Measurements from ENCODE around the gene ZKSCAN1.
"Not testable (repeated sequence)": the region's sequence is repeated elsewhere in the genome, so short reads cannot be mapped to it uniquely, and the experiment has no call there.

Gene ZKSCAN1

GRCh38 chr7:100003711-100004661 is 11.4 kb upstream of the ZKSCAN1 start:
- peak; percentile 100 for DNase-seq

- peak; percentile 74 for DNase-seq
Measured at GRCh38 chr7:100007887-100008286, 7.5 kb upstream of the ZKSCAN1 start.

- DNase-seq = peak; percentile 91
Measured at GRCh38 chr7:100008525-100008924, 6.9 kb upstream of the ZKSCAN1 start.

- not testable (repeated sequence) for DNase-seq
Measured at GRCh38 chr7:100009952-100010351, 5.4 kb upstream of the ZKSCAN1 start.

GRCh38 chr7:100010901-100011300 is 4.5 kb upstream of the ZKSCAN1 start:
- no peak for DNase-seq

- DNase-seq = no peak
Measured at GRCh38 chr7:100011516-100011915, 3.9 kb upstream of the ZKSCAN1 start.

GRCh38 chr7:100012385-100013327 is 2.7 kb upstream of the ZKSCAN1 start:
- peak; percentile 50 for DNase-seq

GRCh38 chr7:100013328-100013676 is 2.1 kb upstream of the ZKSCAN1 start:
- DNase-seq = peak; percentile 92

GRCh38 chr7:100016215-100016901 is 962 bp downstream of the ZKSCAN1 start:
- no peak for DNase-seq

- no peak for DNase-seq
Measured at GRCh38 chr7:100017300-100017699, 1.9 kb downstream of the ZKSCAN1 start.

- no peak for DNase-seq
Measured at GRCh38 chr7:100017875-100018274, 2.5 kb downstream of the ZKSCAN1 start.

GRCh38 chr7:100019908-100020307 is 4.5 kb downstream of the ZKSCAN1 start:
- DNase-seq = peak; percentile 48

- DNase-seq = no peak
Measured at GRCh38 chr7:100021297-100021696, 5.9 kb downstream of the ZKSCAN1 start.

GRCh38 chr7:100022621-100023020 is 7.2 kb downstream of the ZKSCAN1 start:
- DNase-seq = no peak

- DNase-seq = no peak
Measured at GRCh38 chr7:100023526-100023925, 8.1 kb downstream of the ZKSCAN1 start.

GRCh38 chr7:100024020-100024619 is 8.7 kb downstream of the ZKSCAN1 start:
- DNase-seq = no peak

GRCh38 chr7:100027197-100027596 is 11.8 kb downstream of the ZKSCAN1 start:
- DNase-seq = no peak

- DNase-seq = no peak
Measured at GRCh38 chr7:100029596-100029995, 14.2 kb downstream of the ZKSCAN1 start.

GRCh38 chr7:100033526-100033925 is 18.1 kb downstream of the ZKSCAN1 start:
- DNase-seq = no peak

- no peak for DNase-seq
Measured at GRCh38 chr7:100034871-100035510, 19.6 kb downstream of the ZKSCAN1 start.

- no peak for DNase-seq
Measured at GRCh38 chr7:100035876-100036275, 20.5 kb downstream of the ZKSCAN1 start.

- DNase-seq = no peak
Measured at GRCh38 chr7:100038326-100038725, 22.9 kb downstream of the ZKSCAN1 start.

Measured in DMS53 (cell line).